HG02973 (cell line): ENCODE data around the gene TECTA.
"Not testable (repeated sequence)": the region's sequence is repeated elsewhere in the genome, so short reads cannot be mapped to it uniquely, and the experiment has no call there.

ENCODE experiments used
- ATAC-seq: cut with Tn5 transposase; IDR thresholded peaks from one replicate; pipeline ENCODE4 v1.9.1; 2021; ENCODE audit warnings: moderate library complexity; ENCODE audit not compliant: unreplicated experiment

The TECTA gene

GRCh38 chr11:121228851-121229250 lies 127.8 kb downstream of the TECTA start:
- ATAC-seq = no peak

- ATAC-seq = no peak
These were observed 128.6 kb downstream of the TECTA start for GRCh38 chr11:121229495-121230215.

- ATAC-seq = no peak
These were observed 130.7 kb downstream of the TECTA start for GRCh38 chr11:121231576-121232278.

- no peak for ATAC-seq
These were observed 134.0 kb downstream of the TECTA start for GRCh38 chr11:121235057-121235456.

- peak; percentile 69 for ATAC-seq
These were observed 135.3 kb downstream of the TECTA start for GRCh38 chr11:121236115-121237001.

- peak; percentile 39 for ATAC-seq
These were observed 136.2 kb downstream of the TECTA start for GRCh38 chr11:121237247-121237646.

GRCh38 chr11:121237686-121238658 lies 136.9 kb downstream of the TECTA start:
- ATAC-seq = no peak

GRCh38 chr11:121238956-121239355 lies 137.9 kb downstream of the TECTA start:
- ATAC-seq = no peak

GRCh38 chr11:121240001-121240400 lies 139.0 kb downstream of the TECTA start:
- ATAC-seq = not testable (repeated sequence)

GRCh38 chr11:121240650-121241303 lies 139.7 kb downstream of the TECTA start:
- no peak for ATAC-seq
